ENCODE measurements around the gene GPC3.

GPC3 gene

DNA sequence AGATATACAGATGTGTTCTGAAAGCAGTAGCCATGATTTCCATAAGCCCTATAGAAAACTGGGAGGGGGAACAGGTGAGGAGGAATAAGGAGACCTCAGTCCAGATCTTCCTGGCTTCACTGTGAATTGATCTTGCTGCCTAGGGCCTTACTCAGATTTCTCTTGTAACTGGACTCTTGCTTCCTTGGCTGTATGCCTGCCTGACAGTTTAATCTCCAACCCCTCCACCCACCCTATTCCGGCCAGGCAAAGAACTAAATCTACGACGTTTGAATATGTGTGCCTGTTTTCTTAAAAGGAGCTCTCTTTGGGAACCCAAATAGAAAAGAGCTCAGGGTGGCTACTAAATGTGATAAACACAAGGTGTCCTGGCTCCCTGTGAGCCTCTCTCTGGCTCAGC lies 173.0 kb downstream of the GPC3 start:
- DNase-seq: no peak
- TF ChIP-seq, protein P1, sequence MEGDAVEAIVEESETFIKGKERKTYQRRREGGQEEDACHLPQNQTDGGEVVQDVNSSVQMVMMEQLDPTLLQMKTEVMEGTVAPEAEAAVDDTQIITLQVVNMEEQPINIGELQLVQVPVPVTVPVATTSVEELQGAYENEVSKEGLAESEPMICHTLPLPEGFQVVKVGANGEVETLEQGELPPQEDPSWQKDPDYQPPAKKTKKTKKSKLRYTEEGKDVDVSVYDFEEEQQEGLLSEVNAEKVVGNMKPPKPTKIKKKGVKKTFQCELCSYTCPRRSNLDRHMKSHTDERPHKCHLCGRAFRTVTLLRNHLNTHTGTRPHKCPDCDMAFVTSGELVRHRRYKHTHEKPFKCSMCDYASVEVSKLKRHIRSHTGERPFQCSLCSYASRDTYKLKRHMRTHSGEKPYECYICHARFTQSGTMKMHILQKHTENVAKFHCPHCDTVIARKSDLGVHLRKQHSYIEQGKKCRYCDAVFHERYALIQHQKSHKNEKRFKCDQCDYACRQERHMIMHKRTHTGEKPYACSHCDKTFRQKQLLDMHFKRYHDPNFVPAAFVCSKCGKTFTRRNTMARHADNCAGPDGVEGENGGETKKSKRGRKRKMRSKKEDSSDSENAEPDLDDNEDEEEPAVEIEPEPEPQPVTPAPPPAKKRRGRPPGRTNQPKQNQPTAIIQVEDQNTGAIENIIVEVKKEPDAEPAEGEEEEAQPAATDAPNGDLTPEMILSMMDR (IDR thresholded peaks at IDR 0.05): no peak

DNA sequence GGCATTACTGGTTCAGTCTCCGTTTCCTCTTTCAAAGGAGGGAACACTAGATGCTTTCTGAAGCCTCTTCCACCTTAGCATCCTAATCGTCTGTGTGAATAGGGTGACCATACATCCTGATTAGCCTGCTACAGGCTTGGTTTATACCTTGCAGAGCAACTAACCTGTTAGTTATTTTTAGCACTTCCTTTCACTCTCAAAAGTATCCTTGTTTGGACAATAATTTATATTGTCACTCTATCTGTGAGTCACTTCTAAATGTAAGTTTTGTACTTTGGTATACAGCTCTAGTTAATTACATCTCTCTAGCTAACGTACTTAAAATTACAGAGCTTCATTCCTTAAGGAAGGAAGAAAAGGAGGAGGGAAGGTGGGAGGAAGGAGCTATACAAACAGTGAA lies 174.5 kb downstream of the GPC3 start:
- Histone ChIP-seq H3K36me3 (no peaks in the 10 kb centered on the region), H3K4me3 (no peak overlapping the region), H3K27ac (no peak overlapping the region), H3K4me1 (no peaks in the 10 kb centered on the region), H3K27me3 (no peaks in the 10 kb centered on the region), H3K9me3 (peaks cover 0 to 5% (median 0%) of the 10 kb centered on the region in 3 donors)
- TF ChIP-seq, protein P1 (IDR thresholded peaks at IDR 0.05): no peak
- intact Hi-C loops (cut with DNase I; ENCODE audit: low total_unique reads): no loop called here
- no peak for DNase-seq

More for the DNA sequence above, 173.0 kb downstream of the GPC3 start:
- Histone ChIP-seq H3K9me3 (no peaks in the 10 kb centered on the region), H3K36me3 (no peaks in the 10 kb centered on the region), H3K4me3 (no peak overlapping the region), H3K27ac (no peak overlapping the region), H3K27me3 (no peaks in the 10 kb centered on the region), H3K4me1 (no peaks in the 10 kb centered on the region)
- intact Hi-C loops (cut with DNase I; ENCODE audit: low total_unique reads): no loop called here

DNA sequence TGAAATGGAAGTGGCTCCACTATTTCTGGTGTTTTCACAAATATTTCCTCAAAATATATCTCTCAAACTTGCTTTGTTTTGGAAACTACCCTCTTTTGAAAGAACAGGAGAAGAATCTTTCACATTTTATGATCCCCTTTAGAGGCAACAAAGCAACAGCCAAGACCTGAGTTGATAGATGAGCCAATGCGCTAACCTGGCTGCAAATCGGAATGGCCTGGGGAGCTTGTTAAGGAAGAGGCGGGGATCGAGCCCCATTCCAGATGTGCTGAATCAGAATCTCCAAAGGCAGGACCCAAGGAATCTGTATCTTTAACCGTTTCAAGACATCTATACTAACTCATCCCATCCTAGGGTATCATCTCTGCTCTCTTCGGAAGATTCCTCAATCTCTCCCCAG lies 181.3 kb downstream of the GPC3 start:
- TF ChIP-seq, protein P1 (IDR thresholded peaks at IDR 0.05): no peak
- H3K27me3 ChIP-seq: no peaks in the 10 kb centered on the region
- no peaks in the 10 kb centered on the region for H3K36me3 ChIP-seq
- intact Hi-C loops (cut with DNase I; ENCODE audit: low total_unique reads): no loop called here
- DNase-seq: no peak
- H3K27ac ChIP-seq: no peak overlapping the region
- H3K9me3 ChIP-seq: peaks cover 0 to 5% (median 0%) of the 10 kb centered on the region in 3 donors
- H3K4me1 ChIP-seq: no peaks in the 10 kb centered on the region
- no peak overlapping the region for H3K4me3 ChIP-seq

DNA sequence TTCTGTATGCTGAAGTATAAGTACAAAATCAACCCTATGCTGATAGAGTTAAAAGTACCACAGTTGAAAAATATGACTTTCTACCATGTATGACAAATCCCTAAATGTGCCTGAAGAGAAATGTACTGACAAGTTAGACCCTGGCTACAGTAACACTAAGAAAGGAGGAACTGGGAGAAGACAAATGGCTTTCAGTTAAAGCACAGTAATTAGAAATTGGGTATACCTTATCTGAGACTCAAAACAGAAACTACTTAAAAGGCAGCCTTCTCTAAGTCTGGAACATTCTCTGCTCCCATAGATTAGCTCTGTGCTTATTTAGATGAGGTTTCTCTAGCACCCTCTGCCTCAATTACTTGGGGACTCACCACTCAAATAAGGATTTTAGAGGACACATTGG lies 189.1 kb downstream of the GPC3 start:
- no peak for DNase-seq
- no peak overlapping the region for H3K4me3 ChIP-seq
- no peaks in the 10 kb centered on the region for H3K36me3 ChIP-seq
- no peaks in the 10 kb centered on the region for H3K27me3 ChIP-seq
- H3K4me1 ChIP-seq: no peaks in the 10 kb centered on the region
- intact Hi-C loops (cut with DNase I; ENCODE audit: low total_unique reads): no loop called here
- no peaks in the 10 kb centered on the region for H3K9me3 ChIP-seq
- H3K27ac ChIP-seq: no peak overlapping the region
- TF ChIP-seq, protein P1 (IDR thresholded peaks at IDR 0.05): no peak

DNA sequence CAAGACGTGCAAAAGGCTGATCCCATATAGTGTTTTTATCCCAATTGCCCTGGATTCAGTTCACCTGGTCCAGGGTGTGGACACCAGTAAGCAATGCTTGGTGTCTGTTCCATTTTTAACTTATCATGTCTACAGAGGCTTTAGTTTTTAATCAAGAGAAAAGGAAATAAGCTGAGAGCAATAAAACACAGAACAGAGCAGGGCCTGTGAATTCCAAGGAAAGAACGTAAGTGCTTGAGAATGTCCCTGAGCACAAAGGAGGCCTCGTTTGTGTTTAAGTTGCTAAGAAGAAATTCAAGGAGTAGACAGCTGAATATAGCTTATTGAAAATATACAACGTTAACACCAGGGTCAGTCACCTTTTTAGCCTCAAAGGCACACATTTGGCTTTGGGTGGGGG lies 191.3 kb downstream of the GPC3 start:
- Histone ChIP-seq H3K27me3 (no peaks in the 10 kb centered on the region), H3K36me3 (no peaks in the 10 kb centered on the region), H3K27ac (no peak overlapping the region), H3K4me1 (no peaks in the 10 kb centered on the region), H3K9me3 (no peaks in the 10 kb centered on the region), H3K4me3 (no peak overlapping the region)
- TF ChIP-seq, protein P1 (IDR thresholded peaks at IDR 0.05): no peak
- intact Hi-C loops (cut with DNase I; ENCODE audit: low total_unique reads): loop anchor here (5.0 kb wide), 1 partner anchor 603 kb away; no protein-coding TSS in a partner anchor
- no peak for DNase-seq

DNA sequence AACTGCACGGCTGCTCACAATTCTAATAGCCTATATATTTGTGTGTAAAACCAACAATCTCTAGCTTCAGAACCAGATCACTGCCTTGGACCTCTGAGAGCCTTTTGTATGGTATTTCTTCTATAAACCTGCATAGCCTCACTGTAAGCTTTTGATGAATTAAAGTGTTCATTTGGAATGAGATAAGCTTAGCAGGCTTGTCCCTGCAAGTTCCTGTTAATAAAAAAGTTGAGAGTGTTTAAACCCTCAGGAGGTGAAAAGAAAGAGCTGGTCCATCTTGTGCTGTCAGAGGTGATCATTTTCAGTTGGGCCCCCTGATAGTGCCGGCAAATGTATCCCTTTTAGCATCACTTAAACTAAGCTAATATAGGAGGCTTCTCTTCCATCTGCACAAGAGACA lies 191.8 kb downstream of the GPC3 start:
- TF ChIP-seq, protein P1 (IDR thresholded peaks at IDR 0.05): no peak
- intact Hi-C loops (cut with DNase I; ENCODE audit: low total_unique reads): loop anchor here (5.0 kb wide), 1 partner anchor 604 kb away; no protein-coding TSS in a partner anchor
- Histone ChIP-seq H3K27me3 (no peaks in the 10 kb centered on the region), H3K4me1 (no peaks in the 10 kb centered on the region), H3K27ac (no peak overlapping the region), H3K9me3 (no peaks in the 10 kb centered on the region), H3K36me3 (no peaks in the 10 kb centered on the region), H3K4me3 (no peak overlapping the region)
- no peak for DNase-seq
